HL-60/S4 treated with phorbol 12-myristate 13-acetate at 8.2 ng/mL for 4 days and 3 days (cell line): ENCODE results near the gene BEND3.
"Not testable (repeated sequence)": the region's sequence is repeated elsewhere in the genome, so short reads cannot be mapped to it uniquely, and the experiment has no call there.

Experiments
- in situ Hi-C: fragments of 300-500 bp; cut with MboI; formaldehyde crosslinking; loops from 2 replicates; pipeline ENCODE4 v1.15.0; 2022; ENCODE audit warnings: low sequenced_read_pairs

Gene BEND3

DNA sequence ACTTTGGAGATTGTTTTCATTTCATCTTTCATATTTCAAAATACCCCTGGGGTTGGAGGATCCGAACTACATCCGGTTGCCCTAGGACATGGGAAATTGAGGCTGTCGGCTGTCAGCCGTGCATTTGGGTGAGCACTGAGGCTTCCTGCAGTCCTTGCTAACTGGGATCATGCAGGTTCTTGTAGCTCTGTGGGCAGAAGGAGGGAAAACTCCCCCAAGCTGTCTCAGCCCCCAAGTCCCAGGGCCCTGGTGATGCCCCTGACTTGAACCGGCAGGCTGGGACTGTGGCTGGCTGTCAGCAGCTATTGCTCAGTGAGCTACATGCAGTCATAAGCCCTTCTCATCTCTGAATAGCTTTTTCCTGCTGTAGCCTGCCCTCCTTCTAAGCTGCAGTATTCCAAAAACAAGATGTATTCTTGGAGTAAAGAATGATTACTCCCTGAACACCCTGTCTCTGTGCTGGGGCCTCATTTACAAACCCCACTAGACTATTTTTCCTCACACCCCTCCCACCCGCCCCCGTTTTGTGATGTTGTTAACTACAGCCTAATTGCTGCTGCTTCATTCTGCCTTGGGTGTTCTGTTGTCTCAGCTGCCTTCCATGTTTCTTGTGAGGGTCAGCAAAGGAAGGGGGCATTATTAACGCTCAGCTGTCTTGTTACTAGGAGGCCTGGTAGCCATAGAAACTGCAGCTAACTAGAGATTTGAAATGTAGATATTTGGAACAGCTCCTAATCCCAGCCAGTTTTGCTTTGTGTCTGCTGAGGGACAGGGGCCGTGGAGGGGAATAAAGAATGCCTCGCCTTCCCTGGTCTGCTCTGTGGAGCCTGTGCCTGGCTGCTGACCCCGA is 69.3 kb downstream of the BEND3 start:
- in situ Hi-C loops = no loop called here

DNA sequence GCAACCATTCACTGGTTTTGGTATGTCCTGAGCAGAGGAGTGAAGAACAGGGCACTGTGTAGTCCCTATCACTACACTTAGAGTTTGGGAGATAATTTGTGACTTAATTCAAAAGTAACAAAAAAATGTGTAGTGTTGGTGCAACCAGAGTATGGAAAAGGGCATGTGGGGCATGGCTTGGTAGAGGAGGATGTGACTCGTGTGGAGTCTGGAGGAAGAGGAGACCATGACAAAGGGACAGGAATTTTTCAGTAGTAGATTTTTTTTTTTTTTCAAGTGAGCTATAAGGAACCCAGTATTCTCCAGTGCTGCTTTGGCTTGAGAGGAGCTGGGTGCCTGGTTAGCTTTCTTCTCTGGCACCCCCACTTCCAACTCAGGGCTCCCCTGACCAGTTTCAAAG is 82.2 kb downstream of the BEND3 start:
- in situ Hi-C loops = no loop called here

GRCh38 chr6:107032051-107032450 is 83.3 kb downstream of the BEND3 start:
- in situ Hi-C loops = no loop called here

- in situ Hi-C loops = no loop called here
Observed at GRCh38 chr6:107030151-107030550, 85.2 kb downstream of the BEND3 start.

DNA sequence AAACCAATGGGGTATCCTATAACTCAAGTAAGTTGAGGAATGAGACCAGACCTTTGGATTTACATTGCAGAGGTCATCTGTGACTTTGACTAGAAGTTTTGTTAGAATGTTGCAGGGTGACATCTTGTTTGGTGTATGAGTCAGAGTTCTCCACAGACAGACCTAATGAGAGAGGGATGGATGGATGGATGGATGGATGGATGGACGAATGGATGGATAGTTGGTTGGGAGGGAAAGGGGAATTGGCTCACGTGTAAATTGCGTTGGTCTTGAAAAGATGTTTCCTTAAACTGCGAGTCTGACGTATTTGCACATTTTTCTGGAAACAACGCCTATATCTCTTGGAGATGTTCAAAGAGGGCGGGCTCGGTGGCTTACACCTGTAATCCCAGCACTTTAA is 88.3 kb downstream of the BEND3 start:
- in situ Hi-C loops = no loop called here

DNA sequence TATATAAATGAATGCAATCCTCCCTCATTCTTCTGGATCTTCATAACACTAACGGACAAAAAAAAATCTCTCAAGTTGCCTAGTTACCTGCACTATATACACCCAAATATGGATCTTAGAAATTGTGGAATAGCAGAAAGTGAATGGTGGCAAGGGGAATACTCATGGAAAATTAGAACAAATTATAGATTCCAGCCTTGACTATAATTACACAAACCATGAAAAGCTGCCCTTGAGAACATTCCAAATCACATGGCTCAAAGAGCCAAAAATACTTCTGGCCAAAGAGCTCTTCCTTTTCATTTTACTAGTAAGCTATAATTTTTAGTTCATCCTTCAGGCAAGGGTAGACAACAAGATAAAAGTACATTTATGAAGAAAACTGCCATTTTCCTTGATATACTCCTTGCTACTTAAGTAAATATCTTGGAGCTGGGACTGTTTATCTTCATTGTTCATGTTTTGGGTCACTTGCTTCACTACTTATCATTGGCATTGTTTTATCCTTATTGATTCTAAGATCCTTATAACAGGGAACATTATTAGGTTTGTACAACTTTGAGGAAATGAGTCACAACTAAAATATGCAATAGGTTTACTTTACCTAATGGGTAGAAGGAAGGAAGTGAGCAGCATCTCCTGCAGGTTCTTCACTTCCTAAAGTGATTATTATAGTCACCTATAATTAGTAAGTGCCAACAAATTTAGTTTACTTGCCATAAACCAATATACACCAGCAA is 93.7 kb downstream of the BEND3 start:
- in situ Hi-C loops = no loop called here

DNA sequence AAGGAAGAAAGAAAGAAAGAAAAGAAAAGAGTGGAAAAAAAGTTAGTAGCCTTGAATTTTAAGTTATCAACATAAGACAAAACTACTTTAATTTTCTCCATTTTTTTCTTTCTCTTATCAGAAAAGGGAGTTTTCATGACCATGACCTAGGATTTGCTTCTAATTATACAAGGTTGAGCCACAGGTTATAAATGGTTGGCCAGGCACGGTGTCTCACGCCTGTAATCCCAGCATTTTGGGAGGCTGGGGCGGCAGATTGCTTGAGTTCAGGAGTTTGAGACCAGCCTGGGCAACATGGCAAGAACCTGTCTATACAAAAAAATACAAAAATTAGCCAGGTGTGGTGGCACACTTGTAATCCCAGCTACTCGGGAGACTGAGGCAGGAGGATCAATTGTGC is 95.1 kb downstream of the BEND3 start:
- in situ Hi-C loops = no loop called here

GRCh38 chr6:107019628-107020027 is 95.7 kb downstream of the BEND3 start:
- in situ Hi-C loops = not testable (repeated sequence)

- in situ Hi-C loops = no loop called here
Observed at GRCh38 chr6:107019047-107019446, 96.3 kb downstream of the BEND3 start.
